Liver (tissue), 3 donors: ENCODE data around the gene KRT36.

Source experiments
- FOXA1 ChIP-seq: IDR thresholded peaks from 2 replicates; pipeline ENCODE4 v1.6.1; 2016; ENCODE audit warnings: antibody characterized with exemption
- SP1 ChIP-seq: IDR thresholded peaks from 2 replicates; pipeline ENCODE4 v1.6.1; 2018; ENCODE audit warnings: antibody characterized with exemption, mild to moderate bottlenecking
- YY1 ChIP-seq: IDR thresholded peaks from 2 replicates; pipeline ENCODE4 v1.6.1; 2016; ENCODE audit warnings: antibody characterized with exemption, mild to moderate bottlenecking
- ZBTB33 ChIP-seq: IDR thresholded peaks from 2 replicates; pipeline ENCODE4 v1.6.1; 2016; ENCODE audit warnings: antibody characterized with exemption
- TF ChIP-seq, protein P1 (sequence below): fragments of 150-350 bp; IDR thresholded peaks from 2 replicates; pipeline ENCODE4 v1.5.1; 2017; ENCODE audit warnings: improper control_type of control experiment, low read depth, low read length; ENCODE audit not compliant: missing input control
- donor health status: healthy.
- donor health status: healthy.

DNA sequence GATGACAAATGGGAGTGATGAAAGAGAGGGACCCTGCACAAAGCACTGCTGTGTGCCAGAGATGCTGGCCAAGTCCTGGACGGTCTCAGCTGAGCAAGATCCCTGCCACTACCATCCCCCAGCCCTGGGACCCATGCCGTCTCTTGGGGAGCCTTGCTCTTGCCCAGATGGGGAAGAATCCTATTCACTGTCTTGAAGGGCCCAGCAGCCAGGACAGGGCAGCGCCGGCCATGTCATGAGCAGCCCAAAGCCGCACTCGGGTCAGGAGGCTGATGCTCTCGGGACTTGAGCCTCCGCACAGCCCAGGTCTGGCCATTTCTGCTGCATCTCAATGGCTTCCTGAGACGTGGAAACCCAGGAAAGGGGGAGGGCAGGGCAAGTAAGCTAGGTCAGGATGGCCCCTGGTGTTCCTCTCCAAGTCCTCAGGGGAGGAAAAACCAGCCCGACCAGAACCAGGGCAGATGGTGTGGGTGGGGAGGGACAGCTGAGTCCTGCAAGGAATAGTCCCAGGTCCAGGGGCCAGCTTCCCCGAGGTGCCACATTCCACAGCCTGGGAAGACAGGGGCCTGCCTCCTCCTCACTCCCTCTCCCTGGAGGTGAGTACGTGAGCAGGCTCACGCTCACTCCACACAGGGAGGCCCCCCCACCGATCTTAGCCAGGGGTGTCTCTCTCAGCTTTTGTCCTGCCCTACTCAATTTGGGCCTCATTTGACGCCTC, 46.2 kb upstream of the KRT36 start:
- TF ChIP-seq ZBTB33 (no peak), SP1 (no peak), YY1 (no peak), FOXA1 (no peak)
- TF ChIP-seq, protein P1, sequence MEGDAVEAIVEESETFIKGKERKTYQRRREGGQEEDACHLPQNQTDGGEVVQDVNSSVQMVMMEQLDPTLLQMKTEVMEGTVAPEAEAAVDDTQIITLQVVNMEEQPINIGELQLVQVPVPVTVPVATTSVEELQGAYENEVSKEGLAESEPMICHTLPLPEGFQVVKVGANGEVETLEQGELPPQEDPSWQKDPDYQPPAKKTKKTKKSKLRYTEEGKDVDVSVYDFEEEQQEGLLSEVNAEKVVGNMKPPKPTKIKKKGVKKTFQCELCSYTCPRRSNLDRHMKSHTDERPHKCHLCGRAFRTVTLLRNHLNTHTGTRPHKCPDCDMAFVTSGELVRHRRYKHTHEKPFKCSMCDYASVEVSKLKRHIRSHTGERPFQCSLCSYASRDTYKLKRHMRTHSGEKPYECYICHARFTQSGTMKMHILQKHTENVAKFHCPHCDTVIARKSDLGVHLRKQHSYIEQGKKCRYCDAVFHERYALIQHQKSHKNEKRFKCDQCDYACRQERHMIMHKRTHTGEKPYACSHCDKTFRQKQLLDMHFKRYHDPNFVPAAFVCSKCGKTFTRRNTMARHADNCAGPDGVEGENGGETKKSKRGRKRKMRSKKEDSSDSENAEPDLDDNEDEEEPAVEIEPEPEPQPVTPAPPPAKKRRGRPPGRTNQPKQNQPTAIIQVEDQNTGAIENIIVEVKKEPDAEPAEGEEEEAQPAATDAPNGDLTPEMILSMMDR = no peak
